Loucy (cell line): ENCODE measurements around the gene PRCD.

ENCODE experiments used
- H2AFZ ChIP-seq: fragments of 200-600 bp; sonication (generic); 2 replicates; pipeline ENCODE4 v1.6.0; 2016; ENCODE audit warnings: antibody characterized with exemption, mild to moderate bottlenecking, low read length, moderate library complexity
- H3F3A ChIP-seq: fragments of 200-600 bp; 2 replicates; pipeline ENCODE4 v1.6.0; 2016; ENCODE audit warnings: antibody characterized with exemption, low read depth, mild to moderate bottlenecking
- H3K27me3 ChIP-seq: fragments of 200-600 bp; sonication (generic); 2 replicates; pipeline ENCODE4 v1.6.1; 2014; ENCODE audit warnings: low read length, mild to moderate bottlenecking; ENCODE audit not compliant: insufficient read depth, poor library complexity, severe bottlenecking
- H3K36me3 ChIP-seq: fragments of 200-600 bp; sonication (generic); 2 replicates; pipeline ENCODE4 v1.6.1; 2016; ENCODE audit warnings: low read length; ENCODE audit not compliant: insufficient read depth
- H3K4me1 ChIP-seq: fragments of 200-600 bp; sonication (generic); 2 replicates; pipeline ENCODE4 v1.5.1; 2014; ENCODE audit warnings: low read length, mild to moderate bottlenecking; ENCODE audit not compliant: insufficient read depth, poor library complexity, severe bottlenecking
- H3K4me2 ChIP-seq: fragments of 200-600 bp; sonication (generic); 2 replicates; pipeline ENCODE4 v1.6.0; 2014; ENCODE audit warnings: antibody characterized with exemption, low read length, low read depth, mild to moderate bottlenecking; ENCODE audit not compliant: poor library complexity, severe bottlenecking
- H3K4me3 ChIP-seq: fragments of 200-600 bp; sonication (generic); 2 replicates; pipeline ENCODE4 v1.5.1; 2014; ENCODE audit warnings: low read length, mild to moderate bottlenecking, mixed read lengths; ENCODE audit not compliant: poor library complexity, severe bottlenecking
- H3K79me2 ChIP-seq: fragments of 200-600 bp; sonication (generic); 2 replicates; pipeline ENCODE4 v1.6.1; 2014; ENCODE audit warnings: low read length; ENCODE audit not compliant: insufficient read depth
- H3K9ac ChIP-seq: fragments of 200-600 bp; sonication (generic); 2 replicates; pipeline ENCODE4 v1.6.0; 2014; ENCODE audit warnings: mild to moderate bottlenecking, low read depth, low read length, moderate library complexity; ENCODE audit not compliant: poor library complexity, severe bottlenecking
- H3K9me2 ChIP-seq: fragments of 200-600 bp; sonication (generic); replicated peaks from 2 replicates; pipeline ENCODE4 v1.6.1; 2016; ENCODE audit warnings: low read depth, low read length, mixed read lengths
- H3K9me3 ChIP-seq: fragments of 200-600 bp; sonication (generic); 2 replicates; pipeline ENCODE4 v1.6.1; 2014; ENCODE audit warnings: mild to moderate bottlenecking, antibody characterized with exemption, low read length, low read depth; ENCODE audit not compliant: insufficient read depth
- H4K20me1 ChIP-seq: fragments of 200-600 bp; sonication (generic); 2 replicates; pipeline ENCODE4 v1.6.0; 2014; ENCODE audit warnings: antibody characterized with exemption, low read length, mild to moderate bottlenecking; ENCODE audit not compliant: insufficient read depth, poor library complexity, severe bottlenecking
- CTCF ChIP-seq: fragments of 200-600 bp; sonication (generic); conservative IDR thresholded peaks from 2 replicates; pipeline ENCODE4 v1.5.1; 2014; ENCODE audit warnings: mild to moderate bottlenecking, antibody characterized with exemption, low read length
- EZH2phosphoT487 ChIP-seq: fragments of 200-600 bp; IDR thresholded peaks from 2 replicates; pipeline ENCODE4 v1.6.1; 2018; ENCODE audit warnings: antibody characterized with exemption, mild to moderate bottlenecking, moderate library complexity, borderline replicate concordance

Gene PRCD

GRCh38 chr17:76535788-76536510 is 3.9 kb upstream of the PRCD start:
- Histone ChIP-seq H3K36me3 (no peaks in the 10 kb centered on the region), H3K79me2 (peaks cover 10% of the 10 kb centered on the region; the same call in 1 of the 2 replicates), H3K27me3 (no peaks in the 10 kb centered on the region), H3K9me3 (no peaks in the 10 kb centered on the region), H2AFZ (no peak overlapping the region), H3K9me2 (no peaks in the 10 kb centered on the region), H3K4me2 (no peak overlapping the region), H4K20me1 (no peaks in the 10 kb centered on the region), H3F3A (no peaks in the 10 kb centered on the region), H3K4me1 (peaks cover 33% of the 10 kb centered on the region), H3K9ac (peak overlapping the region; percentile 30), H3K4me3 (no peak overlapping the region)
- TF ChIP-seq CTCF (no peak), EZH2phosphoT487 (no peak)

GRCh38 chr17:76536511-76537287 is 3.1 kb upstream of the PRCD start:
- Histone ChIP-seq H3K36me3 (no peaks in the 10 kb centered on the region), H3K4me1 (peaks cover 37% of the 10 kb centered on the region), H3K9ac (no peak overlapping the region), H3K9me3 (no peaks in the 10 kb centered on the region), H2AFZ (no peak overlapping the region), H3K9me2 (no peaks in the 10 kb centered on the region), H3F3A (no peaks in the 10 kb centered on the region), H3K4me2 (no peak overlapping the region), H3K4me3 (no peak overlapping the region), H4K20me1 (no peaks in the 10 kb centered on the region), H3K27me3 (no peaks in the 10 kb centered on the region), H3K79me2 (peaks cover 3% of the 10 kb centered on the region; the same call in 1 of the 2 replicates)
- no peak for TF ChIP-seq CTCF
- no peak for TF ChIP-seq EZH2phosphoT487

- no peaks in the 10 kb centered on the region for H3F3A ChIP-seq
- no peak overlapping the region for H2AFZ ChIP-seq
- H3K4me1 ChIP-seq = peaks cover 34% of the 10 kb centered on the region
- no peak overlapping the region for H3K4me3 ChIP-seq
- TF ChIP-seq CTCF = no peak
- no peak for TF ChIP-seq EZH2phosphoT487
- no peaks in the 10 kb centered on the region for H3K9me2 ChIP-seq
- H3K4me2 ChIP-seq = no peak overlapping the region
- no peaks in the 10 kb centered on the region for H3K27me3 ChIP-seq
- no peaks in the 10 kb centered on the region for H4K20me1 ChIP-seq
- H3K9me3 ChIP-seq = no peaks in the 10 kb centered on the region
- no peaks in the 10 kb centered on the region; the same call in 1 of the 2 replicates for H3K79me2 ChIP-seq
- H3K9ac ChIP-seq = no peak overlapping the region
- no peaks in the 10 kb centered on the region for H3K36me3 ChIP-seq
Observed at GRCh38 chr17:76537288-76537577, 2.6 kb upstream of the PRCD start.
